Measurements from ENCODE around the gene FXYD7. TPM values are rescaled to one million over a fixed set of nuclear protein-coding genes. Genes with fewer than 3 reads are reported as not detected.
"Not testable (repeated sequence)": the region's sequence is repeated elsewhere in the genome, so short reads cannot be mapped to it uniquely, and the experiment has no call there.

FXYD7 gene
- total and polyA plus RNA-seq, 12 donors: 0.10 to 0.37 (median 0.29) TPM; not detected in 8

GRCh38 chr19:35100588-35101533 is 42.2 kb upstream of the FXYD7 start:
- Histone ChIP-seq H3K9me3 (no peaks in the 10 kb centered on the region), H3K4me1 (no peaks in the 10 kb centered on the region), H3K27me3 (no peaks in the 10 kb centered on the region), H3K27ac (no peak overlapping the region), H3K4me3 (no peak overlapping the region), H3K36me3 (no peaks in the 10 kb centered on the region)
- DNase-seq (no peak), ATAC-seq (no peak)
- WGBS, 2 donors: 71 to 72% methylated on average over 16 of the region's 16 CpGs
- TF ChIP-seq CTCF (IDR thresholded peaks at IDR 0.05): no peak
- intact Hi-C loops (cut with DNase I): no loop called here

DNA sequence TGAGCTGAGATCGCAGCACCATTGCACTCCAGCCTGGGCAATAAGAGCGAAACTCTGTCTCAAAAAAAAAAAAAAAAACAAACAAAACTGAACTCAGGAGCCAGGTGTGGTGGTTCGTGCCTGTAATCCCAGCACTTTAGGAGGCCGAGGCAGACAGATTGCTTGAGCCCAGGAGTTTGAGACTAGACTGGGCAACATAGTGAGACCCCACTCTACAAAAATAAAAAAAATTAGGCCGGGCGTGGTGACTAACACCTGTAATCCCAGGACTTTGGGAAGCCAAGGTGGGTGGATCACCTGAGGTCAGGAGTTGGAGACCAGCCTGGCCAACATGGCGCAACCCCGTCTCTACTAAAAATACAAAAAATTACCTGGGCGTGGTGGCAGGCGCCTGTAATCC is 41.1 kb upstream of the FXYD7 start:
- WGBS, 2 donors: 94 to 97% methylated on average over 10 of the region's 10 CpGs
- H3K36me3 ChIP-seq; ATAC-seq; intact Hi-C loops (cut with DNase I); H3K9me3 ChIP-seq; H3K27me3 ChIP-seq; H3K27ac ChIP-seq; DNase-seq; H3K4me3 ChIP-seq; H3K4me1 ChIP-seq: not testable (repeated sequence)

GRCh38 chr19:35103614-35104013 is 39.4 kb upstream of the FXYD7 start:
- 77 to 81% methylated on average over 10 of the region's 10 CpGs for WGBS, 2 donors
- intact Hi-C loops (cut with DNase I); H3K4me3 ChIP-seq; DNase-seq; H3K27ac ChIP-seq; H3K27me3 ChIP-seq; H3K9me3 ChIP-seq; ATAC-seq; H3K4me1 ChIP-seq; H3K36me3 ChIP-seq: not testable (repeated sequence)

DNA sequence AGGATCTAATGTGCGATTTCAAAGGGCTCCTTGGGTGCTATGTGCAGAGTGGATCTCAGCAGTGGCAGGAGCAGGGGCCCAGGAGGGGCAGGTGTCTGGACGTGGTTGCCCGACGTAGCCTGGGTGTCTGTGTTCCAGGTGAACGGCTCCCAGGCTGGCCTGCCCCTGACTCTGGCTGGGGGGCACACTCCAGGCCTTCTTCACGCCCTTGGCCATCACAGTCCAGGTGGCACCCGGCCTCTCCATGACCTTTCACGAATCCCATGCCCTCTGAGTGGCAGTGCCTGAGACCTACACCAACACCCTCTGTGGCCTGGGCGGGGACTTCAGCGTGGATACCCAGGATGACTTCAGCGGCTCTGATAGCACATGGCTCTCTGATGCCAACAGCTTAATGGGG is 38.7 kb upstream of the FXYD7 start:
- intact Hi-C loops (cut with DNase I): no loop called here
- TF ChIP-seq CTCF (IDR thresholded peaks at IDR 0.05): no peak
- Histone ChIP-seq H3K27ac (no peak overlapping the region), H3K36me3 (no peaks in the 10 kb centered on the region), H3K27me3 (peaks cover 0 to 3% (median 0%) of the 10 kb centered on the region in 7 donors), H3K4me3 (no peak overlapping the region), H3K4me1 (peaks cover 0 to 4% (median 0%) of the 10 kb centered on the region in 9 donors), H3K9me3 (no peaks in the 10 kb centered on the region)
- DNase-seq: no peak
- peak in 1 of 8 donors; percentile 26 for ATAC-seq
- 91 to 94% methylated on average over 11 of the region's 11 CpGs for WGBS, 2 donors

DNA sequence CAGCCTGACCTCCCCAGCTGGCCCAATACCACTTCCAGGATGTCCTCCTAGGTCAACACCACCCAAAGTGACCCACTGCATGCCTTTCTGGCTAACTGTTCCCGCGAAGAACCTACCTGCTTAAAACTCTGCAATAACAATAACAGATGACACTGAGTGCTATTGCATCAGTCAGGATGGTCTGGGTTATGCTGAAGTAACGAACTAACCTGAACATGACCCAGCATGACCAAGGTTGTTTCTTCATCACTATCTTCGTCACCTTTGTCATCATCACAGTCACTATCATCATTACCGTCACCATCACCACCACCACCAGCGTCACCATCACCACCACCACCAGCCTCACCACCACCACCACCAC is 38.0 kb upstream of the FXYD7 start:
- H3K27ac ChIP-seq: no peak overlapping the region
- peaks cover 0 to 4% (median 0%) of the 10 kb centered on the region in 9 donors for H3K4me1 ChIP-seq
- H3K4me3 ChIP-seq: no peak overlapping the region
- H3K27me3 ChIP-seq: peaks cover 0 to 3% (median 0%) of the 10 kb centered on the region in 7 donors
- TF ChIP-seq CTCF (IDR thresholded peaks at IDR 0.05): no peak
- DNase-seq (no peak), ATAC-seq (no peak)
- H3K9me3 ChIP-seq: no peaks in the 10 kb centered on the region
- intact Hi-C loops (cut with DNase I): no loop called here
- 95 to 99% methylated on average over 6 of the region's 6 CpGs for WGBS, 2 donors
- H3K36me3 ChIP-seq: no peaks in the 10 kb centered on the region
